Esophagus (tissue), 2 donors: Measurements from ENCODE around the gene WDR7. TPM values are rescaled to one million over a fixed set of nuclear protein-coding genes. Genes with fewer than 3 reads are reported as not detected.

Experiments
- H3K27ac ChIP-seq, 2 donors: one replicate each; pipeline ENCODE4 v1.5.1; 2013; ENCODE audit warnings: low read depth in 2 of 2, mild to moderate bottlenecking in 2 of 2, inconsistent platforms in 1 of 2, low read length in 1 of 2, moderate library complexity in 1 of 2
- H3K27me3 ChIP-seq, 2 donors: one replicate each; pipeline ENCODE4 v1.6.1; 2013; ENCODE audit warnings: low read length in 2 of 2, control low read depth in 1 of 2, mild to moderate bottlenecking in 1 of 2; ENCODE audit not compliant: insufficient read depth in 2 of 2, control insufficient read depth in 1 of 2
- H3K36me3 ChIP-seq, 2 donors: one replicate each; pipeline ENCODE4 v1.6.1; 2013; ENCODE audit warnings: low read length in 1 of 2; ENCODE audit not compliant: control insufficient read depth in 2 of 2, insufficient read depth in 2 of 2
- H3K4me1 ChIP-seq, 2 donors: one replicate each; pipeline ENCODE4 v1.6.1; 2013; ENCODE audit warnings: low read length in 1 of 2; ENCODE audit not compliant: control insufficient read depth in 2 of 2, insufficient read depth in 2 of 2
- H3K4me3 ChIP-seq, 2 donors: one replicate each; pipeline ENCODE4 v1.5.1; 2013; ENCODE audit warnings: low read length in 2 of 2, mild to moderate bottlenecking in 2 of 2, low read depth in 1 of 2, moderate library complexity in 1 of 2
- H3K9me3 ChIP-seq, 2 donors: one replicate each; pipeline ENCODE4 v1.6.1; 2013; ENCODE audit warnings: mild to moderate bottlenecking in 2 of 2, low read depth in 1 of 2, low read length in 1 of 2, moderate library complexity in 1 of 2; ENCODE audit not compliant: control insufficient read depth in 2 of 2, insufficient read depth in 1 of 2
- WGBS, 2 donors: extraction: QIAGEN DNeasy Blood & Tissue Kit; methylation state at CpG; one replicate each; pipeline ENCODE4 v1.1.7; 2013; 5-methylcytosine and 5-hydroxymethylcytosine counted together
- polyA plus RNA-seq, 2 donors: library from polyadenylated mRNA; stranded (reverse); fragments of 200-250 nt; gene quantifications; one replicate each; pipeline ENCODE4 v1.2.3, GENCODE V29; 2013
- donor health status: healthy with polysubstance abuse.
- donor health status: Bipolar disorder and iron deficiency.

WDR7 gene
- polyA plus RNA-seq, 2 donors = 2.2 to 2.8 TPM

DNA sequence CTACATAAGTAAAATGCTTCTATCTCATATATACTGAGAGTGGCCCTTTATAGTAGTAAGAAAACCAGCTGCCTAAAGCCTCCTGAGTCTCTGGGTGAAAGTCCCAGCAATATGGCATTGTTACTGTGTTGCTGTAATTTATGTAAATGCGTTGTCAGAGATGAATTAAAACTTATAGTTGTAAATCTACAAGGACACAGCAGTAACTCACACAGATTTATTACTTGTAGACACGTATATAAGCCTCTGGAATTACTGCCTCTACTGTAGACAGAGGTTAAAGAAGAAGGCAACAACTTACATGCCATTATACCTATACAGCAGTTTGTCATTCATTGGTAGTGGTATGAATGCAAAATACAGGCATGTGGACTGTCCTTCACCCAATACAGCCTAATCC, 326.6 kb downstream of the WDR7 start:
- Histone ChIP-seq H3K27me3 (no peaks in the 10 kb centered on the region), H3K9me3 (no peaks in the 10 kb centered on the region), H3K27ac (no peak overlapping the region), H3K4me1 (peaks cover 0 to under 1% of the 10 kb centered on the region in 2 donors), H3K4me3 (no peak overlapping the region), H3K36me3 (no peaks in the 10 kb centered on the region)
- 92 to 95% methylated on average over 2 of the region's 2 CpGs for WGBS, 2 donors

GRCh38 chr18:56980151-56980550, 329.0 kb downstream of the WDR7 start:
- no peak overlapping the region for H3K27ac ChIP-seq
- no peaks in the 10 kb centered on the region for H3K36me3 ChIP-seq
- H3K4me3 ChIP-seq = no peak overlapping the region
- WGBS, 2 donors = 91 to 97% methylated on average over 3 of the region's 3 CpGs
- peaks cover 0 to 2% of the 10 kb centered on the region in 2 donors for H3K4me1 ChIP-seq
- H3K27me3 ChIP-seq = no peaks in the 10 kb centered on the region
- no peaks in the 10 kb centered on the region for H3K9me3 ChIP-seq

GRCh38 chr18:56982766-56983165, 331.6 kb downstream of the WDR7 start:
- Histone ChIP-seq H3K9me3 (no peaks in the 10 kb centered on the region), H3K4me3 (no peak overlapping the region), H3K36me3 (no peaks in the 10 kb centered on the region)

GRCh38 chr18:56983275-56983992, 332.3 kb downstream of the WDR7 start:
- no peaks in the 10 kb centered on the region for H3K9me3 ChIP-seq
- no peak overlapping the region for H3K4me3 ChIP-seq
- 61 to 71% methylated on average over 1 of the region's 1 CpG for WGBS, 2 donors
- no peaks in the 10 kb centered on the region for H3K36me3 ChIP-seq
- no peaks in the 10 kb centered on the region for H3K27me3 ChIP-seq
- peaks cover 0 to 2% of the 10 kb centered on the region in 2 donors for H3K4me1 ChIP-seq
- no peak overlapping the region for H3K27ac ChIP-seq

More at GRCh38 chr18:56982766-56983165, 331.6 kb downstream of the WDR7 start:
- no peak overlapping the region for H3K27ac ChIP-seq
- no peaks in the 10 kb centered on the region for H3K27me3 ChIP-seq
- peaks cover 0 to 2% of the 10 kb centered on the region in 2 donors for H3K4me1 ChIP-seq

DNA sequence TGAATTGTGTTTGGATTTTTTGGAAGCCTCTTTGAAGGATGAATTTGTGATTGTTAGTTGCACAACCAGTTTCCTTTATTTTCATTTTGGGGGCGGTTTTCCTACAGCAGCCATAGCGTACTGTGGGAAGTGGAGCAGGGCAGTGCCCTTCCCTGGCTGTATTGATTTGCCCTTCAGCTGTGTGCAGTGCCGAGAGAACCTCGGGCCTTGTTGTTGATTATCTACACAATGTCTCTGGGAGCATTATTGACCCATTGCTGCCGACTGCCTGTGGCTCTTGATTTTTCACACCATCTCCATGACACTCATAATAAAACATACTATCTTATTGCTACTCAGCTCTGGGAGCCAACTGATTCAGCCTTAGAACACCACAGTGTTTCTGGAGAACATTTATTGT, 333.6 kb downstream of the WDR7 start:
- WGBS, 2 donors = 69 to 84% methylated on average over 5 of the region's 5 CpGs
- no peaks in the 10 kb centered on the region for H3K27me3 ChIP-seq
- H3K27ac ChIP-seq = no peak overlapping the region
- peaks cover 0 to 2% of the 10 kb centered on the region in 2 donors for H3K4me1 ChIP-seq
- H3K36me3 ChIP-seq = no peaks in the 10 kb centered on the region
- no peaks in the 10 kb centered on the region for H3K9me3 ChIP-seq
- H3K4me3 ChIP-seq = no peak overlapping the region

GRCh38 chr18:56986829-56987228, 335.7 kb downstream of the WDR7 start:
- WGBS, 2 donors = 94 to 99% methylated on average over 2 of the region's 2 CpGs
- Histone ChIP-seq H3K4me3 (no peak overlapping the region), H3K4me1 (peaks cover 0 to 2% of the 10 kb centered on the region in 2 donors), H3K9me3 (no peaks in the 10 kb centered on the region), H3K36me3 (no peaks in the 10 kb centered on the region), H3K27ac (no peak overlapping the region), H3K27me3 (no peaks in the 10 kb centered on the region)

GRCh38 chr18:56987236-56987635, 336.1 kb downstream of the WDR7 start:
- WGBS, 2 donors = 79 to 91% methylated on average over 5 of the region's 5 CpGs
- peaks cover 0 to 2% of the 10 kb centered on the region in 2 donors for H3K4me1 ChIP-seq
- no peaks in the 10 kb centered on the region for H3K27me3 ChIP-seq
- no peak overlapping the region for H3K4me3 ChIP-seq
- no peaks in the 10 kb centered on the region for H3K9me3 ChIP-seq
- no peaks in the 10 kb centered on the region for H3K36me3 ChIP-seq
- H3K27ac ChIP-seq = no peak overlapping the region

GRCh38 chr18:56988022-56988421, 336.9 kb downstream of the WDR7 start:
- Histone ChIP-seq H3K4me3 (no peak overlapping the region), H3K4me1 (no peaks in the 10 kb centered on the region), H3K27me3 (no peaks in the 10 kb centered on the region), H3K27ac (no peak overlapping the region), H3K36me3 (no peaks in the 10 kb centered on the region), H3K9me3 (no peaks in the 10 kb centered on the region)
- WGBS, 2 donors = 83 to 95% methylated on average over 3 of the region's 3 CpGs

- Histone ChIP-seq H3K4me1 (no peaks in the 10 kb centered on the region), H3K9me3 (no peaks in the 10 kb centered on the region), H3K4me3 (no peak overlapping the region), H3K27me3 (no peaks in the 10 kb centered on the region), H3K27ac (no peak overlapping the region), H3K36me3 (no peaks in the 10 kb centered on the region)
- 96% methylated on average over 1 of the region's 1 CpG for WGBS, 2 donors
Measured at GRCh38 chr18:56990678-56991077, 339.5 kb downstream of the WDR7 start.

DNA sequence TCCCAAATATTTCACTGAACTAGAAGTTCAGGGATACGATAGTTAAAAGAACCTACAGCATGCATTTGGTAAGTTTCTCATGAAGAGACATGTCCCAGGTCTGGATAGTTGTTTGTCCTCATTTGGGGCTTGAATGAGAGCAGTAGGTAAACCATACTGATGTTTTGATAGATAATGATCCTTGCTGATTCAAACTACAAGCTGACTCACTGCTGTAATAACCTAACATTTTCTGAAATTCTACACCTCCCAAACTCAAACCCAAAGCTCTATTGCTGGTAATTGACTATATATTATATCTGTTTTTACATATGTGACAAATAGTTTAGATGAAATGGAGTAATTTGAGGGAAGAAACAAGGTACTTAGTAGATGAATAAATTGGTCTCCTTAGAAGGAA, 341.6 kb downstream of the WDR7 start:
- WGBS, 2 donors = 55 to 80% methylated on average over 1 of the region's 1 CpG
- H3K4me1 ChIP-seq = no peaks in the 10 kb centered on the region
- H3K4me3 ChIP-seq = no peak overlapping the region
- H3K9me3 ChIP-seq = no peaks in the 10 kb centered on the region
- no peaks in the 10 kb centered on the region for H3K36me3 ChIP-seq
- H3K27ac ChIP-seq = no peak overlapping the region
- no peaks in the 10 kb centered on the region for H3K27me3 ChIP-seq
